Adipose tissue (tissue), 3 donors: Measurements from ENCODE around the gene VSIG8. TPM values are rescaled to one million over a fixed set of nuclear protein-coding genes. Genes with fewer than 3 reads are reported as not detected.
"Not testable (repeated sequence)": the region's sequence is repeated elsewhere in the genome, so short reads cannot be mapped to it uniquely, and the experiment has no call there.

Source experiments
- H3K27ac ChIP-seq: one replicate; pipeline ENCODE4 v1.5.1; 2013; ENCODE audit warnings: low read depth, low read length
- WGBS, 3 donors: extraction: QIAGEN DNeasy Blood & Tissue Kit; methylation state at CpG; one replicate each; pipeline ENCODE4 v1.1.7; 2013; 5-methylcytosine and 5-hydroxymethylcytosine counted together
- polyA plus RNA-seq, 3 donors: library from polyadenylated mRNA; stranded (reverse); fragments of 200-250 nt; gene quantifications; one replicate each; pipeline ENCODE4 v1.2.3, GENCODE V29; 2013
- donor health status: healthy with polysubstance abuse.
- donor health status: Bipolar disorder and iron deficiency.
- donor health status: healthy.

Gene VSIG8, protein sequence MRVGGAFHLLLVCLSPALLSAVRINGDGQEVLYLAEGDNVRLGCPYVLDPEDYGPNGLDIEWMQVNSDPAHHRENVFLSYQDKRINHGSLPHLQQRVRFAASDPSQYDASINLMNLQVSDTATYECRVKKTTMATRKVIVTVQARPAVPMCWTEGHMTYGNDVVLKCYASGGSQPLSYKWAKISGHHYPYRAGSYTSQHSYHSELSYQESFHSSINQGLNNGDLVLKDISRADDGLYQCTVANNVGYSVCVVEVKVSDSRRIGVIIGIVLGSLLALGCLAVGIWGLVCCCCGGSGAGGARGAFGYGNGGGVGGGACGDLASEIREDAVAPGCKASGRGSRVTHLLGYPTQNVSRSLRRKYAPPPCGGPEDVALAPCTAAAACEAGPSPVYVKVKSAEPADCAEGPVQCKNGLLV
- polyA plus RNA-seq, result under 1 TPM in 2 of 3 donors, not detected in 1; 0.03 to 0.22 TPM

DNA sequence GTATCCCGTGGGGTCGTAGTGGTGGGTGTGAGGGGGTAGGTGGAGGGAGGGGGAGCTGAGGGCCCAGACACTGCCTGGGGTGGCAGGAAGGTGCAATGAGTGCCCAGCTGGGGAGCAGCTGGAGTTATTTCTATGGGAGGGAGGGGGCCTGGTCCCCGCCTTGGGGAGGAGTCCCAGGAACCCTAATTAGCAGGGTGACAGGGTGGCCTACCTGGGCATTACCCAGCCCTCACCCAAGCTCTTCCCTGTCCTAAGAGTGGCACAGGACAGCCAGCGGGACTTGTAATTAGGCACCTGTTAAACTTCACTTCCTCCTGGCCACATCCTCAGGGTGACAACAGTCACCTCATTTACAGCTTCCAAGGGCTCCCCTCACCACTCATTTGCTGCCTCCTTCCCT is at the start of gene VSIG8:
VSIG8 (minus strand) TSS at position 101 of the 400 bp plus-strand sequence. CDS start 136 bp downstream, outside the sequence.
- no peak within 1 kb of the TSS for H3K27ac ChIP-seq
- WGBS, 3 donors, result 77 to 85% (median 80%) methylated on average over 4 of the region's 4 CpGs

DNA sequence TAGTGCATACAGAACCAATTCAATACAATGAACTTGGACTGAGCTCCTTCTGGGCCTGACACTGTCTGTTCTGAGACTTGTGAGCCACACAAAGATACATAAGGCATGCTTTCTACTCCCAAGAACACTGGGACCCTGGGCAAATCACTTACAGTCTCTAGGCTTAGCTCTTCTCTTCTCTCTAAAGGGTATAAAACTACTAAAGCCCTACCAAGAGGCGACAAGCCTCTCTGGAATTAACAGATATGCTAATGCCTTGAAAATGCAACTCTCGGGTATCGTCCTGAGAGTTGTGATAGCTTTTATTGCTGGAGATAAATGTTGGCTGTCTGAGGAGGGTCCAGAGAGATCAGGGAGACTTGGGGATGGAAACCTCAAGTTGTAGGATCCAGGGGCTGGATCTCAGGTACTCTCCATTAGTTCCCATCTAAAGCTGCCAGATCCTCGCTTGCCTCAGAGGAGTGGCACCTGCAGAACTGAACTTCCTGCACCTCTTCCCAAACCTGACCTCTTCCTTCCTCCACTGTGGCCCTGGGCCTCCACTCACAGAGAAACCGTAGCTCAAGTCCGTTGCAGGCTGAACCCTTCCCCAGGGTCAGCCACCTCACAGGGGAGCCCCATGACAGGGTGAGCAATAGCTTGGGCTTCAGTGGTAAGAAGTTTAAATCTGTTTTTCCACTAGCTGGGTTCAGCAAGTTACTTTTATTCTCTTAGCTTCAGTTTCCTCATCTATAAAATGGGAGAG is 49.0 kb upstream of the VSIG8 start:
- no peak overlapping the region for H3K27ac ChIP-seq
- 54 to 72% (median 55%) methylated on average over 6 of the region's 6 CpGs for WGBS, 3 donors

GRCh38 chr1:159908031-159908940 is 45.8 kb upstream of the VSIG8 start:
- 66 to 85% (median 82%) methylated on average over 9 of the region's 9 CpGs for WGBS, 3 donors
- no peak overlapping the region for H3K27ac ChIP-seq

DNA sequence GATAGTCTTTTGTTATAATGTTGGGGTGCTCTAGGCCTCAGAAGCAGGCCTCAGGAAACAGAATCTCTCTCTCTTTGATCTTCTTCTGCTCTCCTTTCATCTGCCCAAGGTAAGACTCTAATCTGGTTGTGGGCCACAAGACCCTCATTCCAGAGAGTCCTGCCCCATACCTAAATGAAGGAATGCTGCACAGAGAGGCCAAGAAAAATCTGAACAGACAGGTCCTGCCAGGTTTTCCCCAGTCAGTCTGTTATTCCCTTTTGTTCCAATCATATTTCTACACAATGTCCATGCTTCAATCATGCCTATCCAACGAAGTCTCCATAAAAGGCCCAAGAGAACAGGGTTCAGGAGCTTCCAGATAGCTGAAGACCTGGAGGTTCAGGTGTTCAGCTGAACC is 44.5 kb upstream of the VSIG8 start:
- H3K27ac ChIP-seq, result no peak overlapping the region
- WGBS, 3 donors, result 64 to 89% (median 83%) methylated on average over 1 of the region's 1 CpG

- not testable (repeated sequence) for H3K27ac ChIP-seq
- 67 to 81% (median 76%) methylated on average over 3 of the region's 3 CpGs for WGBS, 3 donors
These were observed 41.6 kb upstream of the VSIG8 start for GRCh38 chr1:159904036-159904435.

DNA sequence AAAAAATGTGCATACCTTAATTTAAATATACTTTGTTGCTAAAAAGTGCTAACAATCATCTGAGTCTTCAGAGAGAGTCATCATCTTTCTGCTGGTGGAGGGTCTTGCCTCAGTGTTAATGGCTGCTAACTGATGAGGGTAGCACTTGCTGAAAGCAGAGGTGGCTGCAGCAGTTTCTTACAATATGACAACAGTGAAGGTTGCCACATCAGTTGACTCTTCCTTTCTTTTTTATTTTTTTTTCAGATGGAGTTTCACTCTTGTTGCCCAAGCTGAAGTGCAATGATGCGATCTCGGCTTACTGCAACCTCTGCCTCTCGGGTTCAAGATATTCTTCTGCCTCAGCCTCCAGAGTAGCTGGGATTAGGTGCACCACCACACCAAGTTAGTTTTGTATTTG is 40.1 kb upstream of the VSIG8 start:
- WGBS, 3 donors, result 64 to 100% (median 82%) methylated on average over 3 of the region's 3 CpGs
- H3K27ac ChIP-seq, result no peak overlapping the region

DNA sequence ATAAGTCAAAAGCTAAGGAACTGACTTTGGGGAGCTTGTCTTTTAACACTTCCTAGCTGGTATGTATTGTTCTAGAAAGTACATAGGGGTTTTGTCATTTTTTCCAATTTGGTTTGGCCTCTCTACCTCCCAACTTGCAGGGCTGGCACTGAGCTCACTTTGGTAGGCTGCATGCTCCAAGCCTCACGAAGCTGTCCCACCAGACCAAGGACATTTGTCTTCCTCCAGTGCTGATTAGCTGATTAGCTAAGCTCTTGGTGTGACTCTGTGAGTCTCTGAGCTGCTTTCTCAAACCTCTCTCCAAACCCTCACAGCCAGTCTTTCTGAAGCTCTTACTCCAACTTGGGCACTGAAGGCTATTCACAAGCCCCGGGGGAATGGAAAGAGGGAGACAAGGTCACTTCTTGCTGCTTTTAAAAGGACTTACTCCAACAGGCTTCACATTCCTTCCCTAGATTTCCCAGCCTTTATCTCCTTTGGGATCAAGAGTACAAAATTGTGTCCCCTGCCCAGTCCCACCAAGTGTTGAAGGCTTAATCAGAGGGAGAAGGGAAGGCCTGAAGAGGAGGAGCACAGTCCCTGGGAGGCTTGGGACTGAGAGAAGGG is 38.4 kb upstream of the VSIG8 start:
- H3K27ac ChIP-seq, result no peak overlapping the region
- 49 to 84% (median 76%) methylated on average over 2 of the region's 2 CpGs for WGBS, 3 donors

- WGBS, 3 donors, result 10 to 28% (median 18%) methylated on average over 30 of the region's 30 CpGs
- no peak within 1 kb of the TSS for H3K27ac ChIP-seq
These were observed 37.7 kb upstream of the VSIG8 start, which contains the start of gene CFAP45 for GRCh38 chr1:159900086-159900680. Gene CFAP45, minus strand, starts transcription at chr1:159900165. Its CDS starts 67 bp downstream, at chr1:159900098.

DNA sequence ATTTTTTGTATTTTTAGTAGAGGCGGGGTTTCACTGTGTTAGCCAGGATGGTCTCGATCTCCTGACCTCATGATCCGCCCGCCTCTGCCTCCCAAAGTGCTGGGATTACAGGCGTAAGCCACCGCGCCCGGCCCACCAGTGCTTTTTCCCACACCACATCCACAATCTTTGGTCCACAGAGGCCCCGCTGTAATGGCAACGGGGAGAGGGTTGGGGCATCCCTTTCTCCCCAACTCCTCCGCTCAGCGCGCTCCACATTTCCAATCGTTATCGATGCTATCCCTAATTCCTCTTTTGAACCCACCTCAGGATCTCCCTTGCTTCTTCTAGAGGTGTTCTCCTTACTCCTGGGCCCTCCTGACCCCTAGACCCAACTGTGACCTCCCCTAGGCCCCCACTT is 37.2 kb upstream of the VSIG8 start:
- H3K27ac ChIP-seq, result not testable (repeated sequence)
- WGBS, 3 donors, result 82 to 92% (median 90%) methylated on average over 11 to 14 of the region's 15 CpGs

DNA sequence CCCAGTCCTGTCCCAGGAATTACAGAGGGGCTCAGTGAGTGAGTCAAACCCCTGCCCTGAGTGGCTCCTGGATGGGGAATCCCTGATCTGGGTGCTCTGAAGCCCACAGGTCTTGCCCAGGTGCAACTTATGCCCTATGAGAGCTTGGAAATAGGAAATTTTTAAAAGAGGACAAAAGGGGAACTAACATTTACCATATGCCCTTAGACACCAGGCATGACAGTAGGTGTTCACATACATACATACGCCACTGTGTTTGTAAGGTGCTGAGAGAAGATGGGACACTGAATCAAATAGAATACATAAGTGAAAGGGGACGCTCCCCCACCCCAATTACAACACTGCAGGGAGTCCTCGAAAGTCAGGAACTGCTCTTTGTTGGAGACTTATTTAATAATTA is 36.1 kb upstream of the VSIG8 start:
- WGBS, 3 donors, result 85 to 88% (median 87%) methylated on average over 3 of the region's 3 CpGs
- no peak overlapping the region for H3K27ac ChIP-seq

DNA sequence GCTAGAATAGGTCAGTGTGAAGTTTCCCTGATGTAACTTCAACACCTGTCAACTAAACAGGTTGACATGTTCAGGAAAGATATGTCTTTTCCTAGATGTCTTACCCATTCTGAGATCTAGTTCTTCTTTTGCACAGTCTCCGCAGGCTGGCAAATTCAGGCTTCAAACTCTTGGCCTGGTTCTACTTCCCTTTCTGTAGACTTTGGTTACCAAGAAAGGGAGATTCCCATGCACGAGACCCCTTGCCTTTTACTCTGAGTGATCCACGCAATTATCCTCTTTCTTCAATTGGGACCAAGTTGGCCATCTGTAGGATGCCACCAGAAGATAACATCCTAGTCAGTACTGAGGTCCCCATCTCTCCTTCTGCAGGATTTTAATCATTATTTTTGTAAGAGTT is 35.5 kb upstream of the VSIG8 start:
- H3K27ac ChIP-seq, result no peak overlapping the region
- WGBS, 3 donors, result 58 to 94% (median 71%) methylated on average over 3 of the region's 3 CpGs

DNA sequence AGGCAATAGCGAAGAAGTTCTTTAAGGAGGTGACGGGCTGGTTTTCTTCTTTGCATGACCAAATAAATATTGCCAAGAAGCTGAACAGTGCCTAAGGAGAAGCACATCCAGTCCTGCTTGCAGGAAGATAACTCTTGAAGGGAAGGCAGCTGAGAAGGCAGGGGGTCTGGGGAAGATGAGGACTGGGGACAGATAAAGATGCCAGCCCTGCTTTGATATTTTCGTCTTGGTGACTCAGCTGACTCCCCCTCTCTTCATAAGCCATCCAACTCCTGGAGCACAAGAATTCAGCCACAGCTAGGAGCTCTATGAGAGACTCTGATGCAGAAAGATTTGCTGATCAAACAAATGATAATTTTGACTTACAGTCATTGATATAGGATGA is 34.1 kb upstream of the VSIG8 start:
- no peak overlapping the region for H3K27ac ChIP-seq
- WGBS, 3 donors, result 63 to 79% (median 64%) methylated on average over 3 of the region's 3 CpGs

DNA sequence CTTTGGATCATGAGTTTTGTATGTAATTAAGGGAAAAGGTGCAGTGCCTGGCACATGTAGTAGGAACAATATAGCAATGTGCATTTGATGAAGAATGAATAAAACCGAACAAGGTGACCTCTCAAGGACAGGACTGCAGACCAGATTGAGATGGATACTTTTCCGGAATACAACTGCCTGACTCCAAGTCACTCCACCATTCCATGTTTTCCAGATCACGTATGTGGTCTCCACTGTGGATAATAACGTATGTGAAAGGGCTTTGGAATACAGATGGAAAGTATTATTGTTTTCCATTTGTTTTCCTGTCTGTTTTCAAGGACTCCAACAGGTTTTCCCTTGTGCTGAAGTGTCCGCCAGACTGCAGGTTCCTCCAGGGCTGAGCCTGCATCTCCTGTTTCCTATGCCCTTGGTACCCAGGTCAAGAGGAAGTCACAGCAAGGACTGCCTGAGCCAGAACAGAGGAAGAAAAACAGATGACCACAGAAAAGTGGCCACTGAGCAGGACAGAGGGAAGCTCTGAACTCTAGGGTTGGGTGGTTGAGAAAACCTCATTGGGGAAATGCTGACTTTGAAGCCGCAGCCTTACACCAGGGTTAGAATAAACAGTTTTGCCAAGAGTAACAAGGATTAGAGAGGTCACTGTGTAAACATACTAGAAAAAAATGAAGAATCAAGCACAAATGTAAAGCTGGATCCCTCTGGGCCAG is 33.5 kb upstream of the VSIG8 start:
- 65 to 79% (median 65%) methylated on average over 6 of the region's 6 CpGs for WGBS, 3 donors
- H3K27ac ChIP-seq, result no peak overlapping the region

GRCh38 chr1:159895286-159895685 is 32.8 kb upstream of the VSIG8 start:
- 79 to 80% (median 79%) methylated on average over 3 of the region's 3 CpGs for WGBS, 3 donors

DNA sequence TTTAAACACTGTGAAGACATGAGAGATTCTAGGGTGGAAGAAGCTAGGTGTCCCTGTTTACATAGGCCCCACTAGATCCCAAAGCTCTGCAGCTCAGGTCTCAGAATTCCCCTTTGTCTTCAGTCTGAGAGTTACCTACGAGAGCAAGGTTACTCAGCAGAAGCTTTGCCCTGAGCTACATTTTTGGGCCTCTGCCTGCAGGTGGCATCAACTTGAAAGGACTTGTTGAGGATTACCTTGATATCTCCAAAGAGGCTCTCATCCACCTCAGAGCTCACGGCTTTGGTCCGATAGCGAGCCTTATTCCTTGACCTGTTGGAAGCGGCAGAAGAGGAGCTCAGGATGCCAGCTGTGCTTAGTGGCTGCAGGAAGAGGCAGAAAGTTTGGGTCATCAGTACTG is 30.5 kb upstream of the VSIG8 start:
- no peak overlapping the region for H3K27ac ChIP-seq
- 87 to 94% (median 92%) methylated on average over 5 of the region's 5 CpGs for WGBS, 3 donors

More at GRCh38 chr1:159895286-159895685, 32.8 kb upstream of the VSIG8 start:
- H3K27ac ChIP-seq, result no peak overlapping the region

GRCh38 chr1:159891275-159892157 is 29.1 kb upstream of the VSIG8 start:
- no peak overlapping the region for H3K27ac ChIP-seq
- WGBS, 3 donors, result 43 to 49% (median 47%) methylated on average over 7 of the region's 7 CpGs
